SK-MEL-5 (cell line): Measurements from ENCODE around the gene KRTAP1-4. TPM values are rescaled to one million over a fixed set of nuclear protein-coding genes. Genes with fewer than 3 reads are reported as not detected.

Experiments used
- DNase-seq: peaks from one replicate; pipeline ENCODE4 v3.0.0-alpha.2; 2016; ENCODE audit warnings: low read depth, low spot score
- in situ Hi-C: cut with HindIII; loops from 2 replicates; pipeline ENCODE4 v1.10.0; 2016; ENCODE audit warnings: low sequenced_read_pairs, high pct_unique_total_duplicates, low pct_unique_long_range_greater_than_20kb
- small RNA-seq, 2 experiments: library from RNA; depleted of rRNA; stranded (forward); fragments of <200 nt; gene quantifications; one replicate each; pipeline ENCODE3, GENCODE V24; 2014
- total RNA-seq: library from RNA; depleted of rRNA; stranded (reverse); fragments of >200 nt; shearing (Covaris generic); gene quantifications from 2 replicates; pipeline ENCODE4 v1.2.3, GENCODE V29; 2014; rRNA removed

The KRTAP1-4 gene
- total RNA-seq, 1 experiment from 2014 or later: not detected

DNA sequence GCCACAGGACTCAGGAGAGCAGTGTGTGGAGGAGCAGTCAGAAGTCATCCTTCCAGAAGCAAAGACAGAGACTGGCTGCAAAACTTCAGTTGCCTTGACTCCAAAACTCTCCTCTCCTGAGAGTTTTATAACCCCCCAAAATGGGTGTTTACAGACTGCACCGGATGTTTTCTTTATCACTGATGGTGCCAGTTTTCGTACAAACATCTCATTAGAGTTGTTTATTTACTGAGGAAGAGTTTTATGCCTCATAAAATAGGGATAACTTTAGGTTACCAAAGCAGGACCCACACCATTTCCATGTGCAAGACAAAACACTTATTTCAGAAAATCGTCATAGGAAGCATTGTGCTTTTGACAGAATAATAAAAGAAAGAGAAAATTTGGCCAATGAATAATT, 45.8 kb downstream of the KRTAP1-4 start, which contains the start of gene KRT40:
TSS of gene KRT40 (minus strand) at position 101 of the 400 bp plus-strand sequence. CDS start at position 48, 53 bp downstream.
- in situ Hi-C loops: no loop called here
- no peak for DNase-seq

GRCh38 chr17:40981115-40981514, 48.9 kb downstream of the KRTAP1-4 start:
- in situ Hi-C loops: no loop called here
- DNase-seq: no peak

DNA sequence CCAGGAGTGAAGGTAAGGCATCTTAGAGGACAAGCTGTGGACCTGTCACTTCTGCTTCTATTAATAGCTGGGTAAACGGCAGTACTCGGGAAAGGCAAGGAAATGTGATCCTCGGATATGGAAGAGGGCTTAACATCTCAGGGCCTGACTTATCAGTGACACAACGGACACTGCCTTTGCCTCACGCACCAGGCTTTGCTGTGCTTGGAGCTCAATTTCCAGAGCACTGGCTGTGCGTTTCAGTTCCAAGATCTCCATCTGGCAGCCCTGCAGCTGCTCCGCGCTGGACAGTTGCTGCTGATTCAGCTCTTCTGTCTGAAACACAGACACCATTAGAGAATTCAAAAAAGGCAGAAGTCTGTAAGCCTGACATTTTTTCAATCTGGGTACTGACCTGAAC, 49.4 kb downstream of the KRTAP1-4 start:
- no peak for DNase-seq
- in situ Hi-C loops: no loop called here

GRCh38 chr17:40980117-40980516, 49.9 kb downstream of the KRTAP1-4 start:
- in situ Hi-C loops: no loop called here
- DNase-seq: no peak

Small RNA genes lying within 50 kb of the gene (small RNA-seq; reads per million reads assigned to genes)
- gene KRTAP3-4P: 0 reads per million in 2 experiments

Other genes starting within 250 kb of the KRTAP1-4 start
- gene KRT27, start 247.6 kb downstream of the KRTAP1-4 start, total RNA-seq: 5.9 and 6.9 TPM in 2 replicates
- not detected in 2 replicates for gene KRT28, start 230.2 kb downstream of the KRTAP1-4 start, total RNA-seq
- 8.1 and 15.9 TPM in 2 replicates for gene KRT10, start 207.6 kb downstream of the KRTAP1-4 start, total RNA-seq
- gene KRT12, start 163.0 kb downstream of the KRTAP1-4 start, total RNA-seq: 0.59 and 0.82 TPM in 2 replicates
- not detected in 2 replicates for gene KRT20, start 145.0 kb downstream of the KRTAP1-4 start, total RNA-seq
- not detected in 2 replicates for gene KRT23, start 92.5 kb downstream of the KRTAP1-4 start, total RNA-seq
- gene KRT39, start 63.2 kb downstream of the KRTAP1-4 start, total RNA-seq: not detected in 2 replicates
- gene KRT40, start 45.9 kb downstream of the KRTAP1-4 start, total RNA-seq: not detected in 2 replicates
- not detected in 2 replicates for gene KRTAP3-3, start 36.0 kb downstream of the KRTAP1-4 start, total RNA-seq
- not detected in 2 replicates for gene KRTAP3-2, start 30.3 kb downstream of the KRTAP1-4 start, total RNA-seq
- gene KRTAP3-1, start 21.1 kb downstream of the KRTAP1-4 start, total RNA-seq: not detected in 2 replicates
- gene KRTAP1-5, start 3.0 kb downstream of the KRTAP1-4 start, total RNA-seq: not detected in 2 replicates
- gene KRTAP1-3, start 4.7 kb upstream of the KRTAP1-4 start, total RNA-seq: not detected in 2 replicates
- gene KRTAP1-1, start 11.3 kb upstream of the KRTAP1-4 start, total RNA-seq: not detected in 2 replicates
- not detected in 2 replicates for gene KRTAP2-1, start 17.1 kb upstream of the KRTAP1-4 start, total RNA-seq
- not detected in 2 replicates for gene KRTAP2-2, start 25.0 kb upstream of the KRTAP1-4 start, total RNA-seq
- not detected in 2 replicates for gene KRTAP2-3, start 29.9 kb upstream of the KRTAP1-4 start, total RNA-seq
- gene KRTAP2-4, start 35.7 kb upstream of the KRTAP1-4 start, total RNA-seq: not detected in 2 replicates
- gene KRTAP4-7, start 54.0 kb upstream of the KRTAP1-4 start, total RNA-seq: not detected in 2 replicates
- not detected in 2 replicates for gene KRTAP4-8, start 67.9 kb upstream of the KRTAP1-4 start, total RNA-seq
- not detected in 2 replicates for gene KRTAP4-16, start 72.0 kb upstream of the KRTAP1-4 start, total RNA-seq
- not detected in 2 replicates for gene KRTAP4-9, start 75.2 kb upstream of the KRTAP1-4 start, total RNA-seq
- gene KRTAP4-11, start 88.2 kb upstream of the KRTAP1-4 start, total RNA-seq: not detected in 2 replicates
- not detected in 2 replicates for gene KRTAP4-12, start 94.0 kb upstream of the KRTAP1-4 start, total RNA-seq
- not detected in 2 replicates for gene KRTAP4-6, start 110.3 kb upstream of the KRTAP1-4 start, total RNA-seq
- gene KRTAP4-5, start 119.6 kb upstream of the KRTAP1-4 start, total RNA-seq: not detected in 2 replicates
- not detected in 2 replicates for gene KRTAP4-4, start 130.6 kb upstream of the KRTAP1-4 start, total RNA-seq
- gene KRTAP4-3, start 138.0 kb upstream of the KRTAP1-4 start, total RNA-seq: not detected in 2 replicates
- not detected in 2 replicates for gene KRTAP4-2, start 148.0 kb upstream of the KRTAP1-4 start, total RNA-seq
- gene KRTAP4-1, start 154.7 kb upstream of the KRTAP1-4 start, total RNA-seq: not detected in 2 replicates
- not detected in 2 replicates for gene KRTAP9-1, start 159.7 kb upstream of the KRTAP1-4 start, total RNA-seq
- gene KRTAP9-2, start 196.5 kb upstream of the KRTAP1-4 start, total RNA-seq: not detected in 2 replicates
- not detected in 2 replicates for gene KRTAP9-3, start 202.3 kb upstream of the KRTAP1-4 start, total RNA-seq
- gene KRTAP9-8, start 207.8 kb upstream of the KRTAP1-4 start, total RNA-seq: not detected in 2 replicates
- not detected in 2 replicates for gene KRTAP9-4, start 219.5 kb upstream of the KRTAP1-4 start, total RNA-seq
- gene KRTAP9-9, start 225.2 kb upstream of the KRTAP1-4 start, total RNA-seq: not detected in 2 replicates
- gene KRTAP9-6, start 235.2 kb upstream of the KRTAP1-4 start, total RNA-seq: not detected in 2 replicates
- gene KRTAP9-7, start 245.5 kb upstream of the KRTAP1-4 start, total RNA-seq: not detected in 2 replicates